WI38 (cell line): ENCODE results near the gene RPSA.
"Not testable (repeated sequence)": the region's sequence is repeated elsewhere in the genome, so short reads cannot be mapped to it uniquely, and the experiment has no call there.

Experiments
- H3K4me3 ChIP-seq: 2 replicates; pipeline ENCODE4 v1.5.1; 2011; ENCODE audit warnings: low read depth, mild to moderate bottlenecking, control low read depth, low read length
- CTCF ChIP-seq: IDR thresholded peaks from 2 replicates; pipeline ENCODE4 v1.5.1; 2012; ENCODE audit warnings: low read depth, mild to moderate bottlenecking, control low read depth, low read length

The RPSA gene

DNA sequence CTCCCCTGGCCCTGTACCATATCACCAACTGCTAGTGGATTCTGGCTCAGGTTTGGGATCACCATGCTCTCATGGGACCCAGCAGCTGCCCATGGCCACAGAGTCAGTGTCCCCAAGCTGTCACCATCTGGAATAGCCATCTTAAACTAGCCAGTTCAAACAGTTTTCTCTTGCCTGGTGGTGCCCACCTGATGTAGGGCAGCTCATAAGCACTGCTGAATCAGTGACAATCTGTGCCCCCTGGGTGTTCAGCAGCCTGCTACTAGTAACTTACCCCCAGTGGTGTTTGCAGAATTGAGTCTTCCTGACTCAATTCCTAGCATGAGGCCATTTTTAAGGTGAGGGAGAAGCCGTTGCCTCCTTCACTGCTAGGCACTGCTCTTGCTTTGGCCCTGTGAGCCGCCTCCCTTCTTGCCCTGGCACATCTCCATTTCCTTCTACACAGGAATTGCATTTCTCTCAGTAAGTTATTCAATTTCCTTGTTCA is 7.9 kb downstream of the RPSA start:
- no peak overlapping the region for H3K4me3 ChIP-seq
- no peak for TF ChIP-seq CTCF

DNA sequence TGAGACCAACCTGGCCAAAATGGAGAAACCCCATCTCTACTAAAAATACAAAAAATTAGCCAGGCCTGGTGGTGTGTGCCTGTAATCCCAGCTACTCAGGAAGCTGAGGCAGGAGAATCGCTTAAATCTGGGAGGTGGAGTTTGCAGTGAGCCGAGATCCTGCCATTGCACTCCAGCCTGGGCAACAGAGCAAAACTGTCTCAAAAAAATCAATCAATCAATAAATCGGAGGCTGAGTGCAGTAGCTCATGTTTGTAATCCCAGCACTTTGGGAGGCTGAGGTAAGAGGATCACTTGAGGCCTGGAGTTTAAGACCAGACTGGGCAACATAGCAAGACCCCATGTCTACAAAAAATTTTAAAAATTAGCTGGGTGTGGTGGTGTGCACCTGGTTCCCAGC is 8.8 kb downstream of the RPSA start:
- not testable (repeated sequence) for H3K4me3 ChIP-seq

DNA sequence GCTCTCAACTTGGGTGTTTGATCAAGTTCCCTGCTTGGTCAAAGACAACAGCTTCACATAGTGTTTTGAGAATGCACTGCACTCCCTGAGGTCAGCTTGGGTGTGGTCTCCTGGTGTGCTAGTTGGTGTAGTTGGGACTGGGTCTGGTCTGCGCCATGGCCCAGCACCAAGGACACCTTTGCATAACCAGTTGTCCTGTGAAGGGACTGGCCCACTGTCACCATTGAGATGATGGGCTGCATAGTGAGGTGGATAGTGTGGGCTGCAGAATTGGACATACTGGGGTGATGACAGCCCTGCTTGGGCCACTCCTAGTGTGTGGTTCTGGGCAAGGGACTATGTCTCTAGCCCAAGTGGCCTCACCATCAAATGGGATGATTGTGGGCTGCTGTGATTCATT is 9.5 kb downstream of the RPSA start:
- no peak overlapping the region for H3K4me3 ChIP-seq
- TF ChIP-seq CTCF: no peak

DNA sequence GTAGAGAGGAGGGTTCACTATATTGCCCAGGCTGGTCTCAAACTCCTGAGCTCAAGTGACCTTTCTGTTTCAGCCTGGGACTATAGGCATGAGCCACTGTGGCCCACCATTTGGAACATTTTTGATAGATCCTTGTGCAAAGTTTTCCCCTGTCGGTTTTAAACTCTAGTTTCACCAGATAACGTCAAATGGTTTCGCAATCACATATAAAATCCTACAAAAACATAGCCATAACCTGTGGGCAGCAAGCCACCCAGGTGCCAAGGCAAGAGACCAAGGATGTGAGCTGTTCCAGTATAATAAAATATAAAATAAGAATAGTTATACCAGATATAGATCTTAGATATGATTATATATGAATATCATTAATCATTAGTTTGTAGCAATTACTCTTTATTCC is 10.5 kb downstream of the RPSA start:
- H3K4me3 ChIP-seq: not testable (repeated sequence)

DNA sequence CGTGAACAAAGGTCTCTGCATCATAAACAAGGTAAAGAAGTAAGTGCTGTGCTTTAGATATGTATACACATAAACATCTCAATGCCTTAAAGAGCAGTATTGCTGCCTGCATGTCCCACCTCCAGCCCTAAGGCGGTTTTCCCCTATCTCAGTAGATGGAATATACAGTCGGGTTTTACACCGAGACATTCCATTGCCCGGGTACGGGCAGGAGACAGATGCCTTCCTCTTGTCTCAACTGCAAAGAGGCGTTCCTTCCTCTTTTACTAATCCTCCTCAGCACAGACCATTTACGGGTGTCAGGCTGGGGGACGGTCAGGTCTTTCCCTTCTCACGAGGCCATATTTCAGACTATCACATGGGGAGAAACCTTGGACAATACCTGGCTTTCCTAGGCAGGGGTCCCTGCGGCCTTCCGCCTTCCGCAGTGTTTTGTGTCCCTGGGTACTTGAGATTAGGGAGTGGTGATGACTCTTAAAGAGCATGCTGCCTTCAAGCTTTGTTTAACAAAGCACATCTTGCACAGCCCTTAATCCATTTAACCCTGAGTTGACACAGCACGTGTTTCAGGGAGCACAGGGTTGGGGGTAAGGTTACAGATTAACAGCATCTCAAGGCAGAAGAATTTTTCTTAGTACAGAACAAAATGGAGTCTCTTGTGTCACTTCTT is 12.2 kb downstream of the RPSA start:
- not testable (repeated sequence) for H3K4me3 ChIP-seq

GRCh38 chr3:39419742-39420315 is 13.3 kb downstream of the RPSA start:
- no peak overlapping the region for H3K4me3 ChIP-seq
- no peak for TF ChIP-seq CTCF

- no peak for TF ChIP-seq CTCF
- H3K4me3 ChIP-seq: no peak overlapping the region
Measured at GRCh38 chr3:39420543-39420942, 14.0 kb downstream of the RPSA start.

GRCh38 chr3:39423436-39423970 is 17.0 kb downstream of the RPSA start:
- TF ChIP-seq CTCF: no peak
- H3K4me3 ChIP-seq: no peak overlapping the region

GRCh38 chr3:39426312-39426711 is 19.8 kb downstream of the RPSA start:
- TF ChIP-seq CTCF: no peak
- H3K4me3 ChIP-seq: no peak overlapping the region
